GM12891 (cell line): ENCODE measurements around the gene ADGRF1. TPM values are rescaled to one million over a fixed set of nuclear protein-coding genes. Genes with fewer than 3 reads are reported as not detected.
"Not testable (repeated sequence)": the region's sequence is repeated elsewhere in the genome, so short reads cannot be mapped to it uniquely, and the experiment has no call there.

Experiments used
- DNase-seq: peaks from one replicate; pipeline ENCODE4 v3.0.0; 2011; ENCODE audit warnings: low spot score; ENCODE audit not compliant: insufficient read length
- FAIRE-seq: peaks from 2 replicates; lab custom pipeline; 2011; peaks lifted over from hg19 to GRCh38; lab: Jason Lieb, UNC
- PAX5 ChIP-seq: IDR thresholded peaks from 2 replicates; pipeline ENCODE4 v1.6.1; 2011; ENCODE audit warnings: low read length, moderate library complexity, mild to moderate bottlenecking; ENCODE audit not compliant: insufficient read depth, severe bottlenecking
- POLR2A ChIP-seq: IDR thresholded peaks from 2 replicates; pipeline ENCODE4 v1.6.1; 2011; ENCODE audit warnings: low read depth, low read length, control low read depth
- POLR2AphosphoS5 ChIP-seq: IDR thresholded peaks from 2 replicates; pipeline ENCODE4 v1.6.1; 2011; ENCODE audit warnings: low read depth, low read length, control low read depth
- POU2F2 ChIP-seq: IDR thresholded peaks from 2 replicates; pipeline ENCODE4 v1.6.1; 2011; ENCODE audit warnings: low read depth, mild to moderate bottlenecking, control low read depth, low read length, moderate library complexity
- SPI1 ChIP-seq: IDR thresholded peaks from 2 replicates; pipeline ENCODE4 v1.6.1; 2011; ENCODE audit warnings: low read depth, low read length, control low read depth
- TAF1 ChIP-seq: IDR thresholded peaks from 2 replicates; pipeline ENCODE4 v1.6.1; 2011; ENCODE audit warnings: low read depth, low read length, control low read depth
- polyA plus RNA-seq: library from polyadenylated mRNA; unstranded; fragments of >200 nt; gene quantifications from one replicate; pipeline ENCODE4 v1.2.1, GENCODE V29; 2012; ENCODE audit warnings: low read depth, missing spikeins, inconsistent platforms; ENCODE audit not compliant: missing spikeins

ADGRF1 gene
- polyA plus RNA-seq, result not detected

- FAIRE-seq (no peak), DNase-seq (no peak)
- no peak for TF ChIP-seq TAF1
- TF ChIP-seq POLR2A, result no peak
- TF ChIP-seq PAX5, result no peak
- no peak for TF ChIP-seq POLR2AphosphoS5
- no peak for TF ChIP-seq SPI1
- no peak for TF ChIP-seq POU2F2
Measured at GRCh38 chr6:47042275-47042791, at the start of gene ADGRF1. Gene ADGRF1 (minus strand): TSS chr6:47042332. CDS start chr6:47029061, 13,271 bp downstream.

GRCh38 chr6:47090881-47091280 lies 48.7 kb upstream of the ADGRF1 start:
- TF ChIP-seq SPI1 (no peak), PAX5 (no peak), TAF1 (no peak), POLR2A (no peak), POU2F2 (no peak), POLR2AphosphoS5 (no peak)
- no peak for FAIRE-seq
- DNase-seq, result no peak

- not testable (repeated sequence) for FAIRE-seq
Measured at GRCh38 chr6:47089473-47089872, 47.3 kb upstream of the ADGRF1 start.

GRCh38 chr6:47086051-47086770 lies 44.1 kb upstream of the ADGRF1 start:
- FAIRE-seq (no peak), DNase-seq (no peak)
- TF ChIP-seq POLR2AphosphoS5, result no peak
- TF ChIP-seq PAX5, result no peak
- no peak for TF ChIP-seq POU2F2
- TF ChIP-seq POLR2A, result no peak
- no peak for TF ChIP-seq TAF1
- no peak for TF ChIP-seq SPI1

More at GRCh38 chr6:47089473-47089872, 47.3 kb upstream of the ADGRF1 start:
- not testable (repeated sequence) for DNase-seq

GRCh38 chr6:47084610-47085009 lies 42.5 kb upstream of the ADGRF1 start:
- TF ChIP-seq SPI1, result no peak
- TF ChIP-seq PAX5, result no peak
- no peak for TF ChIP-seq POLR2A
- TF ChIP-seq POLR2AphosphoS5, result no peak
- TF ChIP-seq TAF1, result no peak
- TF ChIP-seq POU2F2, result no peak
- DNase-seq, result no peak
- no peak for FAIRE-seq

GRCh38 chr6:47083586-47084047 lies 41.5 kb upstream of the ADGRF1 start:
- no peak for DNase-seq
- TF ChIP-seq PAX5, result no peak
- no peak for FAIRE-seq

GRCh38 chr6:47080083-47080596 lies 38.0 kb upstream of the ADGRF1 start:
- TF ChIP-seq PAX5 (no peak), TAF1 (no peak), POLR2A (no peak), SPI1 (no peak), POLR2AphosphoS5 (no peak), POU2F2 (no peak)
- DNase-seq (no peak), FAIRE-seq (no peak)

- FAIRE-seq, result no peak
- TF ChIP-seq TAF1, result no peak
- TF ChIP-seq POLR2AphosphoS5, result no peak
- TF ChIP-seq SPI1, result no peak
- no peak for TF ChIP-seq PAX5
- TF ChIP-seq POU2F2, result no peak
- no peak for DNase-seq
Measured at GRCh38 chr6:47079638-47080037, 37.5 kb upstream of the ADGRF1 start.

- TF ChIP-seq PAX5, result no peak
- TF ChIP-seq POU2F2, result no peak
- no peak for TF ChIP-seq POLR2AphosphoS5
- no peak for TF ChIP-seq TAF1
- no peak for TF ChIP-seq POLR2A
- no peak for TF ChIP-seq SPI1
- FAIRE-seq (no peak), DNase-seq (no peak)
Measured at GRCh38 chr6:47078991-47079390, 36.9 kb upstream of the ADGRF1 start.
